Activated gamma-delta T cell treated with anti-CD3 and anti-CD28 coated beads, Interleukin-2, amount 50 U/mL, for 16 hours (primary cell): ENCODE data around the gene ACACB.

Source experiments
- DNase-seq: peaks from one replicate; pipeline ENCODE4 v3.0.0-alpha.2; 2020; ENCODE audit warnings: low read depth

ACACB gene

GRCh38 chr12:109277899-109278762, 161.7 kb downstream of the ACACB start:
- no peak for DNase-seq

- no peak for DNase-seq
Observed at GRCh38 chr12:109278912-109279311, 162.5 kb downstream of the ACACB start.

- no peak for DNase-seq
Observed at GRCh38 chr12:109279525-109279924, 163.1 kb downstream of the ACACB start.

GRCh38 chr12:109281452-109281851, 165.1 kb downstream of the ACACB start:
- DNase-seq, result no peak

GRCh38 chr12:109284392-109284791, 168.0 kb downstream of the ACACB start:
- DNase-seq, result no peak

GRCh38 chr12:109286252-109286651, 169.9 kb downstream of the ACACB start:
- DNase-seq, result no peak

GRCh38 chr12:109286652-109287051, 170.3 kb downstream of the ACACB start:
- no peak for DNase-seq

GRCh38 chr12:109287181-109287580, 170.8 kb downstream of the ACACB start:
- DNase-seq, result no peak

GRCh38 chr12:109287811-109288469, 171.6 kb downstream of the ACACB start:
- DNase-seq, result no peak

- DNase-seq, result no peak
Observed at GRCh38 chr12:109288571-109288970, 172.2 kb downstream of the ACACB start.

- no peak for DNase-seq
Observed at GRCh38 chr12:109289004-109289403, 172.6 kb downstream of the ACACB start.

- no peak for DNase-seq
Observed at GRCh38 chr12:109289551-109289950, 173.2 kb downstream of the ACACB start.

GRCh38 chr12:109290061-109290460, 173.7 kb downstream of the ACACB start:
- no peak for DNase-seq

GRCh38 chr12:109291117-109291516, 174.7 kb downstream of the ACACB start:
- DNase-seq, result no peak

GRCh38 chr12:109291521-109292341, 175.3 kb downstream of the ACACB start:
- DNase-seq, result no peak

- DNase-seq, result no peak
Observed at GRCh38 chr12:109292342-109292711, 175.9 kb downstream of the ACACB start.

- DNase-seq, result no peak
Observed at GRCh38 chr12:109293106-109293505, 176.7 kb downstream of the ACACB start.

GRCh38 chr12:109294286-109294796, 178.0 kb downstream of the ACACB start:
- no peak for DNase-seq

- no peak for DNase-seq
Observed at GRCh38 chr12:109295764-109296425, 179.5 kb downstream of the ACACB start.

GRCh38 chr12:109296431-109296830, 180.0 kb downstream of the ACACB start:
- no peak for DNase-seq

GRCh38 chr12:109299849-109300248, 183.5 kb downstream of the ACACB start:
- no peak for DNase-seq

- DNase-seq, result no peak
Observed at GRCh38 chr12:109301643-109302168, 185.3 kb downstream of the ACACB start.
